Activated CD8-positive, alpha-beta T cell treated with anti-CD3 and anti-CD28 coated beads, Interleukin-2, amount 10 ng/mL, durations not matched to agents 7 days and 5 days (primary cell): ENCODE measurements around the gene IQSEC2. TPM values are rescaled to one million over a fixed set of nuclear protein-coding genes. Genes with fewer than 3 reads are reported as not detected.
A peak's percentile ranks its signal among the peaks of the same experiment; 100 is the strongest.

Experiments used
- ATAC-seq: fragments of 150-1000 bp; cut with Tn5 transposase; one replicate; pipeline ENCODE4 v1.10.0; 2021; ENCODE audit warnings: moderate library complexity
- CTCF ChIA-PET: fragments of 350-600 bp; sonication (Branson Sonifier 250); formaldehyde crosslinking; loops from one replicate; lab custom pipeline; 2021; ENCODE audit warnings: antibody characterized with exemption; lab: Charles Lee
- POLR2A ChIA-PET: fragments of 350-600 bp; sonication (Branson Sonifier 250); formaldehyde crosslinking; loops from one replicate; lab custom pipeline; 2021; ENCODE audit warnings: antibody characterized with exemption; lab: Charles Lee
- DNase-seq: peaks from one replicate; pipeline ENCODE4 v3.0.0-alpha.2; 2020
- H3K27ac Mint-ChIP-seq: one replicate; pipeline ENCODE4 v1.8.0; 2021; ENCODE audit warnings: mild to moderate bottlenecking, mixed read lengths
- H3K27me3 Mint-ChIP-seq: one replicate; pipeline ENCODE4 v1.8.0; 2021; ENCODE audit warnings: low read depth, mixed read lengths
- H3K36me3 Mint-ChIP-seq: one replicate; pipeline ENCODE4 v1.8.0; 2021; ENCODE audit warnings: low read depth, mixed read lengths
- H3K4me1 Mint-ChIP-seq: one replicate; pipeline ENCODE4 v1.8.0; 2021; ENCODE audit warnings: low read depth, mixed read lengths
- H3K4me3 Mint-ChIP-seq: one replicate; pipeline ENCODE4 v1.8.0; 2021; ENCODE audit warnings: mild to moderate bottlenecking, mixed read lengths
- H3K9me3 Mint-ChIP-seq: one replicate; pipeline ENCODE4 v1.8.0; 2022; ENCODE audit warnings: mixed read lengths; ENCODE audit not compliant: insufficient read depth
- total RNA-seq, 2 experiments: library from RNA; stranded (reverse); gene quantifications; one replicate each; pipeline ENCODE4 v1.2.3, GENCODE V29; 2021

IQSEC2 gene
- total RNA-seq, 2 experiments from 2014 or later = not detected

DNA sequence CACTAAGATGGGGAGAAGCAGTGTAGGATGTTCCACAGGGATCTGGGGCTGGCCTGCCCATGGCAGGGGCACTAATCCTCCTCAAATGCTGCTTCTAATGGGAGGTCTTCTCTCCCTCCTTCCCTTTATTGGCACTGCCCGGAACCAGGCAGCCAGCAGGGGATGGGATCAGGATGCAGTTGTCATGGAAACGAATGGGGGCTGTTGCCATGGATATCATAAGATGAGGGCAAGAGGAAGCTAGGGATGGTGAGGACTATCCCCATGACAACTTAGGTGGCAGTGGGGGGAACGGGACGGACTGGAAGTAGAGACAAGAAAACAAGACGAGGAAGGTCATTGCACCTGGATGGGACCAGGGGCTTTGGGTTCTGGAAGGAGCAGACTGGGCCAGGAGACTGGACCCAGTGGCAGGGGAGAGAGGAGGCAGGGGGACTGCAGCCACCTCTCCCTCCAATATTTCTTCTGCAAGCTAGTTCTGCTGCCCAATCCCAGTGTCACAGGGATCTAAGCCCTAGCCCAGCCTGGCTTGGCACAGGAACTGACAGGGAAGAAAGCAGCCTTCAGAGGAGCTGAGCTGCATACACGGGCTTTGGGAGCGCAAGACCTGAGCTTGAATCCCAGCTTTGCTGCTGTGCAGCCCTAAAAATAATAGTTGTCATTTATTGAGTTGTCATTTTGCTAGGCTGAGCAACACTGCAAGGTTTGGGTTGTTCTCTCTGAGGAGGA is 19.0 kb downstream of the IQSEC2 start:
- Mint-ChIP-seq H3K36me3 (no peaks in the 10 kb centered on the region), H3K27me3 (peaks cover 13% of the 10 kb centered on the region), H3K4me3 (no peak overlapping the region), H3K27ac (peak overlapping the region; percentile 10), H3K4me1 (peaks cover 36% of the 10 kb centered on the region), H3K9me3 (no peaks in the 10 kb centered on the region)
- no peak for DNase-seq
- ATAC-seq = no peak
- CTCF ChIA-PET = interaction anchor here (1.0 to 1.3 kb wide), 2 partner anchors 22 to 219 kb away, joined by 3 to 4 read pairs; no protein-coding TSS in a partner anchor
- POLR2A ChIA-PET = interaction anchor here (1.0 to 1.2 kb wide), 2 partner anchors 15 to 37 kb away, joined by 3 to 4 read pairs; partner anchors contain the start of gene KDM5C

- no peak overlapping the region for H3K27ac Mint-ChIP-seq
- H3K27me3 Mint-ChIP-seq = peaks cover 13% of the 10 kb centered on the region
- ChIA-PET CTCF (interaction anchor here (1.3 kb wide), 1 partner anchor 220 kb away, joined by 4 read pairs; no protein-coding TSS in a partner anchor), POLR2A (no interaction called here)
- H3K4me3 Mint-ChIP-seq = peak overlapping the region; percentile 1
- peaks cover 36% of the 10 kb centered on the region for H3K4me1 Mint-ChIP-seq
- H3K9me3 Mint-ChIP-seq = no peaks in the 10 kb centered on the region
- peak; percentile 46 for DNase-seq
- H3K36me3 Mint-ChIP-seq = no peaks in the 10 kb centered on the region
- peak; percentile 64 for ATAC-seq
Observed at GRCh38 chrX:53261355-53261972, 19.9 kb downstream of the IQSEC2 start.

DNA sequence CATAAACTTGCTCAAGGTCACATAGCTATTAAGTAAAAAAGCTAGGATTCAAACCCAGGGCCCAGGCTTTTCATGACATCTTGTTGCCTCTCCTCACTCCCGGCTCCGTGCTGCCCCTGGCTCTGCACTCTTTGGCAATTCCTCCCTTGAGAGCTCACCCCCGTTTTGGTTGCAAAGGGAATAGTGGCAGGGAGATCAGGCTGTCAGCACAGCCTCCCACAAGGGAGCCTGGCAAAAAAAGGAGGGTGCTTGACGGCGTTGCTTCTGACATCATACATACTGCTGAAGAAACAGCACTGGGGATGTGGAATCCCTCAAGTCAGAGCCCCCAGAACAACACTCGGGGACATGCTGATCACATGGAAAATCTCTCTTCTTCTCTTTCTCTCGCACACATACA is 20.5 kb downstream of the IQSEC2 start:
- ChIA-PET POLR2A (no interaction called here), CTCF (no interaction called here)
- Mint-ChIP-seq H3K27me3 (peaks cover 13% of the 10 kb centered on the region), H3K4me1 (peaks cover 36% of the 10 kb centered on the region), H3K9me3 (no peaks in the 10 kb centered on the region), H3K4me3 (no peak overlapping the region), H3K36me3 (no peaks in the 10 kb centered on the region), H3K27ac (no peak overlapping the region)
- DNase-seq (no peak), ATAC-seq (no peak)

GRCh38 chrX:53257670-53258423 is 23.5 kb downstream of the IQSEC2 start:
- H3K36me3 Mint-ChIP-seq = no peaks in the 10 kb centered on the region
- no peak for DNase-seq
- H3K9me3 Mint-ChIP-seq = no peaks in the 10 kb centered on the region
- no peak overlapping the region for H3K27ac Mint-ChIP-seq
- POLR2A ChIA-PET = no interaction called here
- CTCF ChIA-PET = interaction anchor here (1.1 kb wide), 1 partner anchor 13 kb away, joined by 3 read pairs; no protein-coding TSS in a partner anchor
- H3K27me3 Mint-ChIP-seq = peaks cover 4% of the 10 kb centered on the region
- ATAC-seq = no peak
- no peak overlapping the region for H3K4me3 Mint-ChIP-seq
- peaks cover 17% of the 10 kb centered on the region for H3K4me1 Mint-ChIP-seq

GRCh38 chrX:53257166-53257565 is 24.2 kb downstream of the IQSEC2 start:
- no peak overlapping the region for H3K4me3 Mint-ChIP-seq
- POLR2A ChIA-PET = no interaction called here
- peaks cover 10% of the 10 kb centered on the region for H3K4me1 Mint-ChIP-seq
- no peaks in the 10 kb centered on the region for H3K36me3 Mint-ChIP-seq
- no peaks in the 10 kb centered on the region for H3K9me3 Mint-ChIP-seq
- DNase-seq (no peak), ATAC-seq (no peak)
- CTCF ChIA-PET = interaction anchor here (1.1 kb wide), 1 partner anchor 13 kb away, joined by 3 read pairs; no protein-coding TSS in a partner anchor
- peaks cover 4% of the 10 kb centered on the region for H3K27me3 Mint-ChIP-seq
- H3K27ac Mint-ChIP-seq = no peak overlapping the region

GRCh38 chrX:53256446-53257041 is 24.8 kb downstream of the IQSEC2 start:
- POLR2A ChIA-PET = no interaction called here
- Mint-ChIP-seq H3K27ac (no peak overlapping the region), H3K4me1 (peaks cover 4% of the 10 kb centered on the region), H3K9me3 (no peaks in the 10 kb centered on the region), H3K27me3 (peaks cover 4% of the 10 kb centered on the region), H3K4me3 (no peak overlapping the region), H3K36me3 (no peaks in the 10 kb centered on the region)
- ATAC-seq (no peak), DNase-seq (no peak)
- CTCF ChIA-PET = interaction anchor here (1.1 kb wide), 1 partner anchor 12 kb away, joined by 3 read pairs; no protein-coding TSS in a partner anchor

GRCh38 chrX:53255738-53256191 is 25.6 kb downstream of the IQSEC2 start:
- ChIA-PET POLR2A (interaction anchor here (0.5 kb wide), 1 partner anchor 29 kb away, joined by 3 read pairs; no protein-coding TSS in a partner anchor), CTCF (no interaction called here)
- Mint-ChIP-seq H3K4me1 (no peaks in the 10 kb centered on the region), H3K4me3 (no peak overlapping the region), H3K9me3 (no peaks in the 10 kb centered on the region), H3K27ac (no peak overlapping the region), H3K36me3 (no peaks in the 10 kb centered on the region), H3K27me3 (peaks cover 4% of the 10 kb centered on the region)
- ATAC-seq = no peak
- DNase-seq = no peak

DNA sequence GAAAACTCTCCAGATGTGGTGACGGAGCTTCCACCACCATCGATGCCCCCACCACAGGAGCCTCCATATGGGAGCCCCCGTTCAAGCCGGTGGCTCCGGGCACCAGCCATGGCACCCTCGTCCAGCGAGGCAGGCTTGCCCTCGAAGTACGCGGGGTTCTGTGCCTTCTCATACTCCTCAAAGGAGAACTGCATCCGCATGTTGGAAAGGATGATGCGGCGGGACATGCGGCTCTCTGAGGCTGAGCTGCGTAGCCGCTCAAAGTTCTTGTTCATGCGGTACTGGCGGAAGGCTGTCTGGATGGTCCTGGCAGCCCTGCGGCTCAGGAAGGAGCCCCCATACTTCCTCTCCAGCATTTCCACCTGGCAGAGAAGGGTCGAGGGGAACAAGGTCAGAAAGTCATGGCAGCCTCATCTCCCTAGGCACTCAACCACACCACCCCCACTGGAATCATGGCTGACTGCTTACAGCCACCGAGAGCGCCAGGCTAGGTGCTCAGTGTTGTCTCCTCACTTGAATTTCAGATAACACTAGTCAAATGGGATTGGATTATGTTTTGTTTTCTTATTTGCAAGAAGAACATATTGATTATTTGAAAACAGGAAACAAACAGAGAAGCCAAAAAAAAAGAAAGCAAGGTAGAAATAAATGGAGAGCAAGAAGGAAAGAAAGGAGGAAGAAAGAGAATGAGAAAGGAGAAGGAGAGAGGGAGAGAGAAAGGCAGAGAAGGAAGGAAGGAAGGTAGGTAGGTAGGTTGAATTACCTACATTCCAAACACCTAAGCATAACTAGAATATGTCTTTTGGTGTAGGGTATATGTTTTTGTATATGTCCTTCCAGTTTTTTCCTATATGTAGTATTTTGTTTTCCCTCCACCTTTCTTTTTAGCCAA is 26.6 kb downstream of the IQSEC2 start:
- Mint-ChIP-seq H3K27me3 (peaks cover under 1% of the 10 kb centered on the region), H3K4me3 (no peak overlapping the region), H3K36me3 (no peaks in the 10 kb centered on the region), H3K9me3 (no peaks in the 10 kb centered on the region), H3K4me1 (no peaks in the 10 kb centered on the region), H3K27ac (no peak overlapping the region)
- ChIA-PET POLR2A (no interaction called here), CTCF (no interaction called here)
- ATAC-seq (no peak), DNase-seq (no peak)

- Mint-ChIP-seq H3K36me3 (no peaks in the 10 kb centered on the region), H3K9me3 (no peaks in the 10 kb centered on the region), H3K4me1 (no peaks in the 10 kb centered on the region), H3K4me3 (no peak overlapping the region), H3K27me3 (no peaks in the 10 kb centered on the region), H3K27ac (no peak overlapping the region)
- no peak for ATAC-seq
- DNase-seq = no peak
- POLR2A ChIA-PET = no interaction called here
- CTCF ChIA-PET = interaction anchor here (1.4 to 1.8 kb wide), 2 partner anchors 9 to 14 kb away, joined by 4 to 7 read pairs; no protein-coding TSS in a partner anchor
Observed at GRCh38 chrX:53253293-53254020, 27.9 kb downstream of the IQSEC2 start.

DNA sequence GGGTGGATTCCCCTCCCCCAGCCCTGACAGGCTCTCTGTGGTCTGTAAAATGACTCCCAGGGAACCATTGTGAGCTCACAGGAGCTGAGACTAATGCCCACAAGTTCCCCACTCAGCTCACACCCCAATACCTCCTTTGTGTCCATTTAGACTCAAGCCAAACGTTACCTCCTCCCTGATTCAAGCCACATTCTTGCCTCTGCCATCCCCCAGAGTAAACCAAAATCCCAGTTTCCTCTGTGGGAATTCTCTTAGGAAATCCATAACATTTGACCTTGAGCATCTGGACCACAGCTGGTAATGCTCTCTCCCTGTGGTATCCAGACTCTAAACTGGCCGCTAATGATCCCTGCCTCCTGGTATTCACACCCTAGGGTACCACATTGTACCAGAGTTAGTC is 30.1 kb downstream of the IQSEC2 start:
- Mint-ChIP-seq H3K27ac (no peak overlapping the region), H3K9me3 (no peaks in the 10 kb centered on the region), H3K27me3 (peaks cover 7% of the 10 kb centered on the region), H3K4me1 (no peaks in the 10 kb centered on the region), H3K36me3 (no peaks in the 10 kb centered on the region), H3K4me3 (no peak overlapping the region)
- CTCF ChIA-PET = no interaction called here
- POLR2A ChIA-PET = no interaction called here
- ATAC-seq (no peak), DNase-seq (no peak)
